Activated CD8-positive, alpha-beta T cell treated with anti-CD3 and anti-CD28 coated beads for 36 hours (primary cell): Measurements from ENCODE around the gene AGBL3. TPM values are rescaled to one million over a fixed set of nuclear protein-coding genes. Genes with fewer than 3 reads are reported as not detected.

Experiments used
- ATAC-seq: fragments of 200-7000 bp; cut with Tn5 transposase; one replicate; pipeline ENCODE4 v1.10.0; 2021; ENCODE audit warnings: mild to moderate bottlenecking, moderate library complexity
- CTCF ChIA-PET: fragments of 350-600 bp; sonication (Branson Sonifier 250); formaldehyde crosslinking; loops from one replicate; lab custom pipeline; 2021; ENCODE audit warnings: antibody characterized with exemption; lab: Charles Lee
- POLR2A ChIA-PET: fragments of 350-600 bp; sonication (Branson Sonifier 250); formaldehyde crosslinking; loops from one replicate; lab custom pipeline; 2021; ENCODE audit warnings: antibody characterized with exemption; lab: Charles Lee
- DNase-seq: peaks from one replicate; pipeline ENCODE4 v3.0.0-alpha.2; 2020
- H3K27ac Mint-ChIP-seq: one replicate; pipeline ENCODE4 v1.8.0; 2021; ENCODE audit warnings: mild to moderate bottlenecking, mixed read lengths
- H3K27me3 Mint-ChIP-seq: one replicate; pipeline ENCODE4 v1.8.0; 2021; ENCODE audit warnings: mixed read lengths
- H3K36me3 Mint-ChIP-seq: one replicate; pipeline ENCODE4 v1.8.0; 2021; ENCODE audit warnings: low read depth, mixed read lengths
- H3K4me1 Mint-ChIP-seq: one replicate; pipeline ENCODE4 v1.8.0; 2021; ENCODE audit warnings: low read depth, mixed read lengths
- H3K4me3 Mint-ChIP-seq: one replicate; pipeline ENCODE4 v1.8.0; 2021; ENCODE audit warnings: mild to moderate bottlenecking, moderate library complexity, mixed read lengths
- H3K9me3 Mint-ChIP-seq: one replicate; pipeline ENCODE4 v1.8.0; 2021; ENCODE audit warnings: mixed read lengths
- CTCF ChIP-seq: fragments of 200-600 bp; IDR thresholded peaks from one replicate; pipeline ENCODE4 v1.8.0; 2022; ENCODE audit warnings: antibody characterized with exemption, mild to moderate bottlenecking
- intact Hi-C: fragments of 100-400 bp; cut with micrococcal nuclease; formaldehyde crosslinking; loops from one replicate; pipeline ENCODE4 v1.10.0; 2022
- total RNA-seq, 2 experiments: library from RNA; stranded (reverse); gene quantifications; one replicate each; pipeline ENCODE4 v1.2.3, GENCODE V29; 2021

AGBL3 gene
- total RNA-seq, 2 experiments from 2014 or later, result 2.7 to 2.9 TPM

GRCh38 chr7:134993877-134994456 lies 7.7 kb downstream of the AGBL3 start:
- Mint-ChIP-seq H3K4me1 (peaks cover 82% of the 10 kb centered on the region), H3K9me3 (no peaks in the 10 kb centered on the region), H3K27me3 (no peaks in the 10 kb centered on the region), H3K36me3 (peaks cover 49% of the 10 kb centered on the region), H3K27ac (peak overlapping the region; percentile 71), H3K4me3 (no peak overlapping the region)
- ChIA-PET POLR2A (interaction anchor here (0.7 to 2.9 kb wide), 3 partner anchors 154 to 176 kb away, joined by 3 to 22 read pairs (median 14); partner anchors contain the start of genes CYREN and TMEM140), CTCF (interaction anchor here (1.0 kb wide), 1 partner anchor 12 kb away, joined by 3 read pairs; no protein-coding TSS in a partner anchor)
- DNase-seq, result no peak
- TF ChIP-seq CTCF, result no peak
- intact Hi-C loops, result no loop called here
- ATAC-seq, result no peak

GRCh38 chr7:134995239-134996096 lies 9.2 kb downstream of the AGBL3 start:
- no peaks in the 10 kb centered on the region for H3K9me3 Mint-ChIP-seq
- H3K27ac Mint-ChIP-seq, result peak overlapping the region; percentile 97
- H3K4me3 Mint-ChIP-seq, result peak overlapping the region; percentile 59
- peaks cover 40% of the 10 kb centered on the region for H3K36me3 Mint-ChIP-seq
- no peaks in the 10 kb centered on the region for H3K27me3 Mint-ChIP-seq
- peak; percentile 54 for DNase-seq
- POLR2A ChIA-PET, result interaction anchor here (0.6 to 2.0 kb wide), 3 partner anchors 9 to 152 kb away, joined by 3 to 14 read pairs (median 5); partner anchors contain the start of genes AGBL3 and TMEM140
- ATAC-seq, result peak; percentile 56
- H3K4me1 Mint-ChIP-seq, result peaks cover 71% of the 10 kb centered on the region
- intact Hi-C loops, result no loop called here
- no peak for TF ChIP-seq CTCF
- CTCF ChIA-PET, result interaction anchor here (1.3 to 1.9 kb wide), 5 partner anchors 8 to 175 kb away, joined by 4 to 9 read pairs (median 5); partner anchors contain the start of genes AGBL3, CYREN and TMEM140

- TF ChIP-seq CTCF, result no peak
- Mint-ChIP-seq H3K9me3 (peaks cover 2% of the 10 kb centered on the region), H3K4me1 (peaks cover 64% of the 10 kb centered on the region), H3K27ac (peak overlapping the region; percentile 97), H3K36me3 (peaks cover 36% of the 10 kb centered on the region), H3K4me3 (no peak overlapping the region), H3K27me3 (no peaks in the 10 kb centered on the region)
- CTCF ChIA-PET, result interaction anchor here (1.3 to 1.9 kb wide), 5 partner anchors 9 to 175 kb away, joined by 4 to 9 read pairs (median 5); partner anchors contain the start of genes AGBL3, CYREN and TMEM140
- intact Hi-C loops, result no loop called here
- ATAC-seq (peak; percentile 48), DNase-seq (peak; percentile 46)
- POLR2A ChIA-PET, result interaction anchor here (0.6 to 2.0 kb wide), 3 partner anchors 9 to 151 kb away, joined by 3 to 14 read pairs (median 5); partner anchors contain the start of genes AGBL3 and TMEM140
Measured at GRCh38 chr7:134996097-134996550, 9.8 kb downstream of the AGBL3 start.

GRCh38 chr7:134997214-134997885 lies 11.0 kb downstream of the AGBL3 start:
- CTCF ChIA-PET, result no interaction called here
- H3K27ac Mint-ChIP-seq, result peak overlapping the region; percentile 32
- intact Hi-C loops, result no loop called here
- no peak overlapping the region for H3K4me3 Mint-ChIP-seq
- H3K4me1 Mint-ChIP-seq, result peaks cover 53% of the 10 kb centered on the region
- H3K27me3 Mint-ChIP-seq, result no peaks in the 10 kb centered on the region
- no peak for DNase-seq
- peaks cover 3% of the 10 kb centered on the region for H3K9me3 Mint-ChIP-seq
- ATAC-seq, result no peak
- POLR2A ChIA-PET, result interaction anchor here (1.9 kb wide), 1 partner anchor 173 kb away, joined by 6 read pairs; the partner anchor contains the start of gene CYREN
- peaks cover 35% of the 10 kb centered on the region for H3K36me3 Mint-ChIP-seq
- no peak for TF ChIP-seq CTCF
